Smooth muscle cell (in vitro differentiated cells): ENCODE results near the gene PRKAR1B. TPM values are rescaled to one million over a fixed set of nuclear protein-coding genes. Genes with fewer than 3 reads are reported as not detected.
A peak's percentile ranks its signal among the peaks of the same experiment; 100 is the strongest.

Experiments
- DNase-seq: peaks from one replicate; lab custom pipeline; 2025; ENCODE audit not compliant: unreplicated experiment; lab: John Stamatoyannopoulos, UW
- H2AFZ ChIP-seq: fragments of 200-600 bp; sonication (generic); 2 replicates; pipeline ENCODE4 v1.6.0; 2016; ENCODE audit warnings: antibody characterized with exemption, low read depth, mild to moderate bottlenecking
- H3F3A ChIP-seq: fragments of 200-600 bp; sonication (generic); 2 replicates; pipeline ENCODE4 v1.6.0; 2017; ENCODE audit warnings: antibody characterized with exemption, low read depth
- H3K27ac ChIP-seq: fragments of 200-600 bp; sonication (generic); 2 replicates; pipeline ENCODE4 v1.5.1; 2016; ENCODE audit warnings: low read depth, mild to moderate bottlenecking
- H3K27me3 ChIP-seq: fragments of 200-600 bp; sonication (generic); 2 replicates; pipeline ENCODE4 v1.6.1; 2016; ENCODE audit warnings: low read depth, mild to moderate bottlenecking
- H3K36me3 ChIP-seq: fragments of 200-600 bp; sonication (generic); 2 replicates; pipeline ENCODE4 v1.5.1; 2016; ENCODE audit warnings: low read depth
- H3K4me1 ChIP-seq: fragments of 200-600 bp; sonication (generic); 2 replicates; pipeline ENCODE4 v1.5.1; 2016; ENCODE audit warnings: low read depth
- H3K4me2 ChIP-seq: fragments of 200-600 bp; sonication (generic); 2 replicates; pipeline ENCODE4 v1.6.0; 2016; ENCODE audit warnings: mild to moderate bottlenecking
- H3K4me3 ChIP-seq: fragments of 200-600 bp; sonication (generic); 2 replicates; pipeline ENCODE4 v1.5.1; 2016; ENCODE audit warnings: mild to moderate bottlenecking
- H3K79me2 ChIP-seq: fragments of 200-600 bp; sonication (generic); 2 replicates; pipeline ENCODE4 v1.6.0; 2016; ENCODE audit warnings: low read depth, mild to moderate bottlenecking
- H3K9ac ChIP-seq: fragments of 200-600 bp; sonication (generic); 2 replicates; pipeline ENCODE4 v1.6.0; 2016; ENCODE audit warnings: low read depth
- H3K9me3 ChIP-seq: fragments of 200-600 bp; sonication (generic); replicated peaks from 2 replicates; pipeline ENCODE4 v1.5.1; 2016; ENCODE audit warnings: low read depth
- H4K20me1 ChIP-seq: fragments of 200-600 bp; sonication (generic); 2 replicates; pipeline ENCODE4 v1.6.0; 2016; ENCODE audit warnings: low read depth
- CTCF ChIP-seq: fragments of 200-600 bp; sonication (generic); IDR thresholded peaks from 2 replicates; pipeline ENCODE4 v1.5.1; 2017; ENCODE audit warnings: borderline replicate concordance, mild to moderate bottlenecking, antibody characterized with exemption; ENCODE audit not compliant: insufficient read depth, poor library complexity, severe bottlenecking
- WGBS: methylation state at CpG from one replicate; pipeline ENCODE4 v1.1.7; 2016; ENCODE audit warnings: low lambda C conversion rate; 5-methylcytosine and 5-hydroxymethylcytosine counted together
- polyA plus RNA-seq: library from polyadenylated mRNA; unstranded; fragments of >200 nt; fragmentation: Nextera tagmentation; extraction: Ambion mirVana; gene quantifications from 2 replicates; pipeline ENCODE4 v1.2.1, GENCODE V29; 2016
- total RNA-seq: library from RNA; depleted of rRNA; stranded (reverse); fragments of >200 nt; gene quantifications from 2 replicates; pipeline ENCODE4 v1.2.3, GENCODE V29; 2014

The PRKAR1B gene
- total and polyA plus RNA-seq, 2 experiments from 2014 or later = 5.3 to 10.1 TPM

DNA sequence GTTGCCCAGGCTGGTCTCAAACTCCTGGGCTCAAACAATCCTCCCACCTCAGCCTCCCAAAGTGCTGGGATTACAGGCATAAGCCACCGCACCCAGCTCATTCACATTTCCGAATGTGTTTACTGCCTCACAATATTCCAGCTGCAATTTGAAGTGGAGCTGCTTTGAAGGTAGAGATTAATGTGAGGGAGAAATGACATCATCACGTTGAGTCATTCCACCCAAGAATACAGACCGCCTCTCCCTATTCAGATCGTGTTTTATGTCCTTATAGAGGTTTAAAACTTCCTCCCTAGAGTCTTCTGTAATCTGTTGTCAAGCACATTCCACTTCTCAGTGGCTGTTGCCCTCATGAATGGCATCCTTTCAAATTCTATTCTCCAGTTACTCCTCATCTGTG, 107.0 kb downstream of the PRKAR1B start:
- peak overlapping the region; percentile 51 for H3K27ac ChIP-seq
- no peak for DNase-seq
- TF ChIP-seq CTCF = no peak
- H4K20me1 ChIP-seq = no peaks in the 10 kb centered on the region
- H2AFZ ChIP-seq = no peak overlapping the region
- no peaks in the 10 kb centered on the region for H3K4me1 ChIP-seq
- no peak overlapping the region for H3K4me2 ChIP-seq
- no peaks in the 10 kb centered on the region for H3K36me3 ChIP-seq
- 41% methylated on average over 5 of the region's 5 CpGs for WGBS
- H3K9ac ChIP-seq = no peak overlapping the region
- H3K27me3 ChIP-seq = no peaks in the 10 kb centered on the region
- no peak overlapping the region for H3K4me3 ChIP-seq
- no peaks in the 10 kb centered on the region for H3K9me3 ChIP-seq
- no peaks in the 10 kb centered on the region for H3F3A ChIP-seq
- H3K79me2 ChIP-seq = no peaks in the 10 kb centered on the region

- Histone ChIP-seq H2AFZ (no peak overlapping the region), H3K9me3 (no peaks in the 10 kb centered on the region), H3K36me3 (no peaks in the 10 kb centered on the region), H4K20me1 (no peaks in the 10 kb centered on the region), H3F3A (no peaks in the 10 kb centered on the region), H3K4me1 (no peaks in the 10 kb centered on the region), H3K27ac (peak overlapping the region; percentile 12), H3K4me2 (no peak overlapping the region), H3K4me3 (no peak overlapping the region), H3K9ac (no peak overlapping the region), H3K27me3 (no peaks in the 10 kb centered on the region), H3K79me2 (no peaks in the 10 kb centered on the region)
- TF ChIP-seq CTCF = no peak
- WGBS = 95% methylated on average over 5 of the region's 5 CpGs
- no peak for DNase-seq
Observed at GRCh38 chr7:619368-619840, 107.7 kb downstream of the PRKAR1B start.

GRCh38 chr7:618539-619367, 108.3 kb downstream of the PRKAR1B start:
- H3K36me3 ChIP-seq = no peaks in the 10 kb centered on the region
- no peak overlapping the region for H3K27ac ChIP-seq
- H3K9ac ChIP-seq = no peak overlapping the region
- DNase-seq = no peak
- H3F3A ChIP-seq = no peaks in the 10 kb centered on the region
- H3K4me2 ChIP-seq = no peak overlapping the region
- 82% methylated on average over 12 of the region's 14 CpGs for WGBS
- H3K27me3 ChIP-seq = no peaks in the 10 kb centered on the region
- H3K79me2 ChIP-seq = no peaks in the 10 kb centered on the region
- no peak overlapping the region for H3K4me3 ChIP-seq
- H3K9me3 ChIP-seq = no peaks in the 10 kb centered on the region
- H2AFZ ChIP-seq = no peak overlapping the region
- H4K20me1 ChIP-seq = no peaks in the 10 kb centered on the region
- TF ChIP-seq CTCF = no peak
- no peaks in the 10 kb centered on the region for H3K4me1 ChIP-seq
